K562 (cell line): ENCODE results near the gene SLC22A7. TPM values are rescaled to one million over a fixed set of nuclear protein-coding genes. Genes with fewer than 3 reads are reported as not detected.

ENCODE experiments used
- ATAC-seq: fragments of 200-7000 bp; cut with Tn5 transposase; 3 replicates; pipeline ENCODE4 v1.9.1; 2020; ENCODE audit warnings: moderate library complexity
- BruUV-seq: library from RNA; stranded (reverse); fragments of 400-500 nt; replicated peaks from 2 replicates; lab custom pipeline; 2021; lab: Mats Ljungman, UMichigan
- CTCF ChIA-PET: fragments of 300-600 bp; formaldehyde crosslinking; extraction: SDS; loops from one replicate; lab custom pipeline; 2021; ENCODE audit warnings: low intra/inter-chr PET ratio; lab: Yijun Ruan, JAX
- POLR2A ChIA-PET: fragments of 300-600, 350-650 bp; sonication (Branson Sonifier 250); formaldehyde crosslinking; extraction: SDS; loops from one replicate; lab custom pipeline; 2021; ENCODE audit warnings: antibody characterized with exemption, inconsistent platforms; lab: Yijun Ruan, JAX
- DNase-seq, 4 experiments: peaks; one replicate each; pipeline versions ENCODE4 v3.0.0 to v3.0.0-alpha.2; 2011 to 2018; ENCODE audit warnings: low spot score in 3 of 4, mixed read lengths in 3 of 4; ENCODE audit errors: extremely low read depth in 1 of 4
- FAIRE-seq: peaks from 2 replicates; lab custom pipeline; 2011; peaks lifted over from hg19 to GRCh38; lab: Jason Lieb, UNC
- H2AFZ ChIP-seq: 2 replicates; pipeline ENCODE4 v1.6.0; 2011; ENCODE audit warnings: low read depth, low read length, control low read depth, inconsistent platforms
- H3K27ac ChIP-seq: fragments of 200-600 bp; 3 replicates; pipeline ENCODE4 v1.8.0; 2011; ENCODE audit warnings: low read depth, mild to moderate bottlenecking, control low read depth, inconsistent platforms, low read length, moderate library complexity, mixed read lengths; ENCODE audit errors: extremely low read depth
- H3K27me3 ChIP-seq, 2 experiments: fragments of 300-600 bp in 1 of 2; 2 replicates in 1 of 2; 3 replicates in 1 of 2; pipeline versions ENCODE4 v1.6.0 to v1.8.0; 2011; ENCODE audit warnings: inconsistent platforms in 2 of 2, low read length in 2 of 2, mild to moderate bottlenecking in 1 of 2, mixed read lengths in 1 of 2, moderate library complexity in 1 of 2; ENCODE audit not compliant: control insufficient read depth in 2 of 2, insufficient read depth in 2 of 2
- H3K36me3 ChIP-seq: fragments of 300-600 bp; 3 replicates; pipeline ENCODE4 v1.8.0; 2011; ENCODE audit warnings: mild to moderate bottlenecking, low read length, inconsistent platforms; ENCODE audit not compliant: control insufficient read depth, insufficient read depth
- H3K4me1 ChIP-seq, 2 experiments: fragments of 200-600 bp in 1 of 2; replicated peaks in 1 of 2; 2 replicates in 1 of 2; 3 replicates in 1 of 2; pipeline versions ENCODE4 v1.5.1 to v1.8.0; 2011; ENCODE audit warnings: inconsistent platforms in 2 of 2, low read length in 2 of 2, mild to moderate bottlenecking in 1 of 2, mixed read lengths in 1 of 2, moderate library complexity in 1 of 2; ENCODE audit not compliant: control insufficient read depth in 2 of 2, insufficient read depth in 2 of 2
- H3K4me2 ChIP-seq: 2 replicates; pipeline ENCODE4 v1.6.1; 2011; ENCODE audit warnings: low read length, control low read depth, inconsistent platforms, mixed read lengths; ENCODE audit not compliant: insufficient read depth
- H3K4me3 ChIP-seq: fragments of 200-600 bp; sonication (generic), shearing (Covaris generic); 2 replicates; pipeline ENCODE4 v1.5.1; 2016; ENCODE audit warnings: control low read depth, inconsistent platforms
- H3K79me2 ChIP-seq: fragments of 200-600 bp; 3 replicates; pipeline ENCODE4 v1.8.0; 2011; ENCODE audit warnings: low read length, inconsistent platforms; ENCODE audit not compliant: control insufficient read depth, insufficient read depth
- H3K9ac ChIP-seq, 2 experiments: 2 replicates each; pipeline versions ENCODE4 v1.6.0 to v1.6.1; 2011; ENCODE audit warnings: low read depth in 2 of 2, low read length in 2 of 2, control low read depth in 1 of 2, inconsistent platforms in 1 of 2, mild to moderate bottlenecking in 1 of 2, mixed read lengths in 1 of 2; ENCODE audit not compliant: insufficient read depth in 1 of 2
- H3K9me1 ChIP-seq: one replicate; pipeline ENCODE4 v1.6.0; 2011; ENCODE audit warnings: inconsistent platforms, mild to moderate bottlenecking, low read length, moderate library complexity; ENCODE audit not compliant: control insufficient read depth, insufficient read depth
- H3K9me3 ChIP-seq: replicated peaks from 2 replicates; pipeline ENCODE4 v1.5.1; 2011; ENCODE audit warnings: low read depth, low read length, inconsistent platforms; ENCODE audit not compliant: control insufficient read depth, insufficient read depth
- H4K20me1 ChIP-seq: replicated peaks from 2 replicates; pipeline ENCODE4 v1.6.1; 2011; ENCODE audit warnings: low read length, inconsistent platforms, mixed read lengths; ENCODE audit not compliant: control insufficient read depth, insufficient read depth
- BRF1 ChIP-seq: IDR thresholded peaks from 3 replicates; pipeline ENCODE4 v1.6.1; 2011; ENCODE audit warnings: borderline replicate concordance, mild to moderate bottlenecking; ENCODE audit not compliant: insufficient read length; ENCODE audit errors: extremely low read depth
- CBX1 ChIP-seq: sonication (generic); IDR thresholded peaks from 2 replicates; pipeline ENCODE4 v1.6.1; 2016; ENCODE audit warnings: antibody characterized with exemption, low read depth, mild to moderate bottlenecking
- RAD51 ChIP-seq: fragments of 450-650 bp; IDR thresholded peaks from 2 replicates; pipeline ENCODE4 v1.7.1; 2016; ENCODE audit warnings: low read depth, mild to moderate bottlenecking, borderline replicate concordance
- RBM22 ChIP-seq: fragments of 200-400 bp; formaldehyde crosslinking; IDR thresholded peaks from 2 replicates; pipeline ENCODE4 v1.6.1; 2018; ENCODE audit warnings: low read length, low read depth; ENCODE audit not compliant: poor library complexity, severe bottlenecking
- RFX5 ChIP-seq: IDR thresholded peaks from 2 replicates; pipeline ENCODE4 v1.6.1; 2011; ENCODE audit warnings: low read depth, mild to moderate bottlenecking, improper control_type of control experiment, low read length
- SAFB2 ChIP-seq: fragments of 200-400 bp; formaldehyde crosslinking; IDR thresholded peaks from 2 replicates; pipeline ENCODE4 v1.6.1; 2018; ENCODE audit warnings: borderline replicate concordance, low read length, low read depth, moderate library complexity; ENCODE audit not compliant: severe bottlenecking
- SREBF1 ChIP-seq: fragments of 150-350 bp; IDR thresholded peaks from 2 replicates; pipeline ENCODE4 v1.6.1; 2014; ENCODE audit warnings: antibody characterized with exemption, low read depth, low read length, borderline replicate concordance
- TARDBP ChIP-seq: fragments of 450-650 bp; IDR thresholded peaks from 2 replicates; pipeline ENCODE4 v1.6.1; 2016
- TSC22D4 ChIP-seq: fragments of 450-650 bp; IDR thresholded peaks from 2 replicates; pipeline ENCODE4 v1.6.1; 2016; ENCODE audit warnings: missing genetic modification characterization, missing biosample characterization, control low read depth
- ZFPM2 ChIP-seq: fragments of 250-450 bp; sonication (Bioruptor Pico); IDR thresholded peaks from 2 replicates; pipeline ENCODE4 v1.5.1; 2022; ENCODE audit warnings: mild to moderate bottlenecking
- ZNF354B ChIP-seq: fragments of 250-450 bp; sonication (Bioruptor Pico); IDR thresholded peaks from 2 replicates; pipeline ENCODE4 v1.4.0; 2020
- WGBS: fragments of 100-300 bp; shearing (Covaris generic); methylation state at CpG from one replicate; pipeline ENCODE4 v1.1.6; 2016; ENCODE audit warnings: low coverage, mixed read lengths; ENCODE audit not compliant: insufficient coverage; ENCODE audit errors: missing lambda C conversion rate; 5-methylcytosine and 5-hydroxymethylcytosine counted together
- in situ Hi-C: fragments of 300-500 bp; cut with MboI; formaldehyde crosslinking; loops from 4 replicates; pipeline ENCODE4 v1.15.0; 2018; ENCODE audit warnings: inconsistent platforms, mixed read lengths
- intact Hi-C: fragments of 100-400 bp; cut with micrococcal nuclease; formaldehyde crosslinking; loops from 2 replicates; pipeline ENCODE4 v1.14.2; 2022
- polyA plus RNA-seq, 8 experiments: library from polyadenylated mRNA; depleted of rRNA in 4 of 8; stranded (reverse) in 5 of 8; unstranded in 3 of 8; fragments of >200 nt; fragmentation: Nextera tagmentation in 2 of 8; fragmentation: Illumina TruSeq in 1 of 8; extraction: Ambion mirVana in 2 of 8; extraction: Trizol in 1 of 8; gene quantifications; 2 replicates each; pipeline versions ENCODE4 v1.2.1 to v1.2.3, GENCODE V29; 2011 to 2014; ENCODE audit warnings: inconsistent platforms in 1 of 8, missing spikeins in 1 of 8
- total RNA-seq, 7 experiments: library from RNA; depleted of rRNA in 6 of 7; stranded (reverse); fragments of >200 nt in 6 of 7; fragmentation: Illumina TruSeq in 2 of 7; extraction: Trizol in 2 of 7; gene quantifications; 2 replicates each; pipeline versions ENCODE4 v1.2.1 to v1.2.3, GENCODE V29; 2011 to 2021; ENCODE audit warnings: low replicate concordance in 1 of 7
- TF ChIP-seq, protein P1 (sequence below): sonication (generic); formaldehyde crosslinking; IDR thresholded peaks from 2 replicates; pipeline ENCODE4 v1.9.0; 2022; ENCODE audit warnings: mild to moderate bottlenecking, missing genetic modification reagents
- TF ChIP-seq, protein P2 (sequence below): fragments of 250-450 bp; sonication (Bioruptor Pico); IDR thresholded peaks from 2 replicates; pipeline ENCODE4 v1.5.0; 2021
- TF ChIP-seq, protein P3 (sequence below): fragments of 450-650 bp; IDR thresholded peaks from 2 replicates; pipeline ENCODE4 v1.6.1; 2017; ENCODE audit warnings: antibody characterized with exemption

The SLC22A7 gene
- total and polyA plus RNA-seq, 9 of the 15 experiments (the other 6 are each of a cell fraction or from before 2014, with no cell fraction given): not detected

DNA sequence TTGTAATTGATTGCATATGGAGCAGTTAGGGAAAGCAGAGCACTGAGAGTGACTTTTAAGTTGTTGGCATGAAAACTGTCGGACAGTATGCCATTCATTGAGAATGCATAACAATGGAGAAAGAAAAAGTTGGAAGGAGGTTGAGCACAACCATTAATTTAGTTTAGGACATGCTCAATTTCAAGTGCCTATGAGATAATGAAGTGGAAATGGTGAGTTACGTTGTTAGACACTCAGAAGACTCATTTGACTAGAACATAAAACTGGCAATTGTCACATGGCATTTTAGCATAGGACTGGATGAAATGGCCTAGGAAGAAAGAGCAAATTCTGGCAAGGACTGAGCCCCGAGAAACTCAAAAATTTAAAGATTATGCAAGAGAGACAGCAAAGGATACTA, 49.4 kb downstream of the SLC22A7 start:
- no peak overlapping the region for H2AFZ ChIP-seq
- H3K36me3 ChIP-seq: peaks cover 66% of the 10 kb centered on the region
- 85% methylated on average over 3 of the region's 3 CpGs for WGBS
- H3K9ac ChIP-seq: no peak overlapping the region
- in situ Hi-C loops: no loop called here
- no peak overlapping the region for H3K4me3 ChIP-seq
- no peak overlapping the region for H3K4me2 ChIP-seq
- H3K27me3 ChIP-seq: no peaks in the 10 kb centered on the region
- intact Hi-C loops: no loop called here
- H3K4me1 ChIP-seq: no peaks in the 10 kb centered on the region; a peak in 1 of 5 replicates
- H3K27ac ChIP-seq: no peak overlapping the region
- ATAC-seq (no peak), DNase-seq (no peak), FAIRE-seq (no peak)
- H4K20me1 ChIP-seq: no peaks in the 10 kb centered on the region
- CTCF ChIA-PET: no interaction called here
- BruUV-seq: no TSS peak
- POLR2A ChIA-PET: no interaction called here
- H3K9me3 ChIP-seq: no peaks in the 10 kb centered on the region
- no peaks in the 10 kb centered on the region for H3K79me2 ChIP-seq
- H3K9me1 ChIP-seq: no peaks in the 10 kb centered on the region
- TF ChIP-seq, protein P1, sequence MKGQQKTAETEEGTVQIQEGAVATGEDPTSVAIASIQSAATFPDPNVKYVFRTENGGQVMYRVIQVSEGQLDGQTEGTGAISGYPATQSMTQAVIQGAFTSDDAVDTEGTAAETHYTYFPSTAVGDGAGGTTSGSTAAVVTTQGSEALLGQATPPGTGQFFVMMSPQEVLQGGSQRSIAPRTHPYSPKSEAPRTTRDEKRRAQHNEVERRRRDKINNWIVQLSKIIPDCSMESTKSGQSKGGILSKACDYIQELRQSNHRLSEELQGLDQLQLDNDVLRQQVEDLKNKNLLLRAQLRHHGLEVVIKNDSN (CRISPR knock-in tag): no peak
- TF ChIP-seq RFX5 (no peak), BRF1 (no peak), ZNF354B (CRISPR knock-in tag) (no peak), ZFPM2 (no peak), SAFB2 (no peak), TSC22D4 (no peak), CBX1 (no peak), RAD51 (no peak), TARDBP (no peak), SREBF1 (no peak), RBM22 (no peak)
- TF ChIP-seq, protein P2, sequence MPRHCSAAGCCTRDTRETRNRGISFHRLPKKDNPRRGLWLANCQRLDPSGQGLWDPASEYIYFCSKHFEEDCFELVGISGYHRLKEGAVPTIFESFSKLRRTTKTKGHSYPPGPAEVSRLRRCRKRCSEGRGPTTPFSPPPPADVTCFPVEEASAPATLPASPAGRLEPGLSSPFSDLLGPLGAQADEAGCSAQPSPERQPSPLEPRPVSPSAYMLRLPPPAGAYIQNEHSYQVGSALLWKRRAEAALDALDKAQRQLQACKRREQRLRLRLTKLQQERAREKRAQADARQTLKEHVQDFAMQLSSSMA (CRISPR knock-in tag): no peak
- TF ChIP-seq, protein P3, sequence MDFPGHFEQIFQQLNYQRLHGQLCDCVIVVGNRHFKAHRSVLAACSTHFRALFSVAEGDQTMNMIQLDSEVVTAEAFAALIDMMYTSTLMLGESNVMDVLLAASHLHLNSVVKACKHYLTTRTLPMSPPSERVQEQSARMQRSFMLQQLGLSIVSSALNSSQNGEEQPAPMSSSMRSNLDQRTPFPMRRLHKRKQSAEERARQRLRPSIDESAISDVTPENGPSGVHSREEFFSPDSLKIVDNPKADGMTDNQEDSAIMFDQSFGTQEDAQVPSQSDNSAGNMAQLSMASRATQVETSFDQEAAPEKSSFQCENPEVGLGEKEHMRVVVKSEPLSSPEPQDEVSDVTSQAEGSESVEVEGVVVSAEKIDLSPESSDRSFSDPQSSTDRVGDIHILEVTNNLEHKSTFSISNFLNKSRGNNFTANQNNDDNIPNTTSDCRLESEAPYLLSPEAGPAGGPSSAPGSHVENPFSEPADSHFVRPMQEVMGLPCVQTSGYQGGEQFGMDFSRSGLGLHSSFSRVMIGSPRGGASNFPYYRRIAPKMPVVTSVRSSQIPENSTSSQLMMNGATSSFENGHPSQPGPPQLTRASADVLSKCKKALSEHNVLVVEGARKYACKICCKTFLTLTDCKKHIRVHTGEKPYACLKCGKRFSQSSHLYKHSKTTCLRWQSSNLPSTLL: no peak
